ENCODE results near the gene TLX2. TPM values are rescaled to one million over a fixed set of nuclear protein-coding genes. Genes with fewer than 3 reads are reported as not detected.
A peak's percentile ranks its signal among the peaks of the same experiment; 100 is the strongest.

The TLX2 gene
- total and polyA plus RNA-seq, 2 of the 13 experiments (the other 11 are each of a cell fraction or from before 2014, with no cell fraction given), result 0.05 to 0.20 TPM

- no peak for TF ChIP-seq HMGXB3 (CRISPR knock-in tag; IDR thresholded peaks at IDR 0.05; ENCODE audit: borderline replicate concordance)
- TF ChIP-seq ZNF263 (CRISPR knock-in tag; IDR thresholded peaks at IDR 0.05), result peak; percentile 66
- TF ChIP-seq ZNF644 (CRISPR knock-in tag; IDR thresholded peaks at IDR 0.05; ENCODE audit: low read depth), result no peak
- TF ChIP-seq RNF2 (conservative IDR thresholded peaks at IDR 0.05; ENCODE audit: low read depth), result 0 out of 2 replicates have a peak, but pooled peaks have one; percentile 43
- TF ChIP-seq HDAC1 (CRISPR knock-in tag; IDR thresholded peaks at IDR 0.05), result 0 out of 2 replicates have a peak, but pooled peaks have one; percentile 52
- peak; percentile 96 for TF ChIP-seq ZNF235 (CRISPR knock-in tag; IDR thresholded peaks at IDR 0.05; ENCODE audit: borderline replicate concordance)
- 0 out of 2 replicates have a peak, but pooled peaks have one; percentile 64 for TF ChIP-seq ZBTB44 (CRISPR knock-in tag; IDR thresholded peaks at IDR 0.05)
- TF ChIP-seq ZNF34 (CRISPR knock-in tag; IDR thresholded peaks at IDR 0.05; ENCODE audit: borderline replicate concordance), result 0 out of 2 replicates have a peak, but pooled peaks have one; percentile 18
- no peak for TF ChIP-seq ZNF160 (CRISPR knock-in tag; IDR thresholded peaks at IDR 0.05)
- no peak for TF ChIP-seq HMGA1 (CRISPR knock-in tag; conservative IDR thresholded peaks at IDR 0.05)
- no peak for TF ChIP-seq XRCC5 (optimal IDR thresholded peaks at IDR 0.05; ENCODE audit: low read length)
- no peak for TF ChIP-seq ZNF12 (CRISPR knock-in tag; IDR thresholded peaks at IDR 0.05)
- TF ChIP-seq REXO4 (CRISPR knock-in tag; IDR thresholded peaks at IDR 0.05; ENCODE audit: borderline replicate concordance), result peak; percentile 70; the same call in 1 of the 2 replicates
- no peak for TF ChIP-seq CCDC6 (CRISPR knock-in tag; IDR thresholded peaks at IDR 0.05)
- TF ChIP-seq SPEN (CRISPR knock-in tag; IDR thresholded peaks at IDR 0.05; ENCODE audit: low read depth), result peak; percentile 76
- no peak; the same call in none of the 2 replicates for TF ChIP-seq NFAT5 (CRISPR knock-in tag; IDR thresholded peaks at IDR 0.05)
- no peak for TF ChIP-seq ELF1 (CRISPR knock-in tag; IDR thresholded peaks at IDR 0.05)
- TF ChIP-seq ZNF589 (CRISPR knock-in tag; conservative IDR thresholded peaks at IDR 0.05), result peak; percentile 21; the same call in 1 of the 2 replicates
Observed at GRCh38 chr2:74481961-74482800, 32.1 kb upstream of the TLX2 start (continued).

Data from HepG2 (cell line).